A673 (cell line): ENCODE data around the gene CD226.

Experiments used
- CTCF ChIP-seq: fragments of 300-800, 200-600 bp; sonication (generic); conservative IDR thresholded peaks from 2 replicates; pipeline ENCODE4 v1.5.1; 2017; ENCODE audit warnings: low read depth, mild to moderate bottlenecking, antibody characterized with exemption, low read length, moderate library complexity, mixed read lengths
- EZH2 ChIP-seq: fragments of 200-600 bp; sonication (generic); IDR thresholded peaks from 2 replicates; pipeline ENCODE4 v1.6.1; 2017; ENCODE audit warnings: borderline replicate concordance, low read depth, mild to moderate bottlenecking, mixed read lengths, antibody characterized with exemption, low read length; ENCODE audit not compliant: poor library complexity, severe bottlenecking

GRCh38 chr18:69885841-69886531, 61.7 kb downstream of the CD226 start:
- no peak for TF ChIP-seq EZH2
- TF ChIP-seq CTCF: no peak
